DND-41 (cell line): ENCODE data around the gene ZRANB1.

ENCODE experiments used
- EZH2 ChIP-seq: IDR thresholded peaks from 3 replicates; pipeline ENCODE4 v1.6.1; 2012; ENCODE audit warnings: borderline replicate concordance, low read depth, mild to moderate bottlenecking, moderate library complexity, low read length, inconsistent platforms; ENCODE audit not compliant: severe bottlenecking
- TF ChIP-seq, protein P1 (sequence below): IDR thresholded peaks from 2 replicates; pipeline ENCODE4 v1.5.1; 2012; ENCODE audit warnings: borderline replicate concordance, low read length, moderate library complexity, mild to moderate bottlenecking; ENCODE audit not compliant: poor library complexity, severe bottlenecking; ENCODE audit errors: extremely low read depth

DNA sequence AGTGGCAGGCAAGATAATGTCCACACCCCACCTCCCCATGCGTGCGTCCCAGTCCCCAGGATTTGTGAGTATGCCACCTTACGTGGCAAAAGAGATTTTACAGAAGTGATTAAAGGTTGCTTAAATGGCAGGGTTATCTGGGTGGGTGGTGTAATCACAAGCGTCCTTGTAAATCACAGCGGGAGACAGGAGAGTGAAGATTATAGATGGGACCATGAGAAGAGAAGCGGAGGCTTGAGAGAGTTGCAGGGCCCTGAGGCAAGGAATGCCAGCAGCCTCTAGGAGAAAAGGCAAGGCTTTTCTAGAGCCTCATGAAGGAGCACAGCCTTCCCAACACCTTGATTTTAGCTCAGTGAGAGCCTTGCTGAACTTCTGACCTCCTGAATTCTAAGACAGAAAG lies 10.2 kb downstream of the ZRANB1 start:
- TF ChIP-seq, protein P1, sequence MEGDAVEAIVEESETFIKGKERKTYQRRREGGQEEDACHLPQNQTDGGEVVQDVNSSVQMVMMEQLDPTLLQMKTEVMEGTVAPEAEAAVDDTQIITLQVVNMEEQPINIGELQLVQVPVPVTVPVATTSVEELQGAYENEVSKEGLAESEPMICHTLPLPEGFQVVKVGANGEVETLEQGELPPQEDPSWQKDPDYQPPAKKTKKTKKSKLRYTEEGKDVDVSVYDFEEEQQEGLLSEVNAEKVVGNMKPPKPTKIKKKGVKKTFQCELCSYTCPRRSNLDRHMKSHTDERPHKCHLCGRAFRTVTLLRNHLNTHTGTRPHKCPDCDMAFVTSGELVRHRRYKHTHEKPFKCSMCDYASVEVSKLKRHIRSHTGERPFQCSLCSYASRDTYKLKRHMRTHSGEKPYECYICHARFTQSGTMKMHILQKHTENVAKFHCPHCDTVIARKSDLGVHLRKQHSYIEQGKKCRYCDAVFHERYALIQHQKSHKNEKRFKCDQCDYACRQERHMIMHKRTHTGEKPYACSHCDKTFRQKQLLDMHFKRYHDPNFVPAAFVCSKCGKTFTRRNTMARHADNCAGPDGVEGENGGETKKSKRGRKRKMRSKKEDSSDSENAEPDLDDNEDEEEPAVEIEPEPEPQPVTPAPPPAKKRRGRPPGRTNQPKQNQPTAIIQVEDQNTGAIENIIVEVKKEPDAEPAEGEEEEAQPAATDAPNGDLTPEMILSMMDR = no peak
- TF ChIP-seq EZH2 = no peak
